NCI-H1417 treated with DMSO at 0.1 percent for 48 hours (cell line): ENCODE data around the gene MRPS6.

Experiments used
- DNase-seq: peaks from one replicate; lab custom pipeline; 2025; lab: John Stamatoyannopoulos, UW

The MRPS6 gene

GRCh38 chr21:34180826-34181359 lies 107.5 kb downstream of the MRPS6 start:
- no peak for DNase-seq

GRCh38 chr21:34181431-34182039 lies 108.2 kb downstream of the MRPS6 start:
- no peak for DNase-seq

- DNase-seq, result no peak
These were observed 109.1 kb downstream of the MRPS6 start for GRCh38 chr21:34182436-34182835.

- no peak for DNase-seq
These were observed 110.1 kb downstream of the MRPS6 start for GRCh38 chr21:34183331-34183928.

GRCh38 chr21:34184232-34184631 lies 110.9 kb downstream of the MRPS6 start:
- no peak for DNase-seq

GRCh38 chr21:34185026-34185750 lies 111.8 kb downstream of the MRPS6 start:
- DNase-seq, result no peak

- DNase-seq, result no peak
These were observed 112.8 kb downstream of the MRPS6 start for GRCh38 chr21:34186109-34186719.

- no peak for DNase-seq
These were observed 114.6 kb downstream of the MRPS6 start for GRCh38 chr21:34187935-34188334.

- DNase-seq, result no peak
These were observed 116.1 kb downstream of the MRPS6 start for GRCh38 chr21:34189506-34189905.

GRCh38 chr21:34190576-34191321 lies 117.4 kb downstream of the MRPS6 start:
- DNase-seq, result no peak

GRCh38 chr21:34191876-34192275 lies 118.5 kb downstream of the MRPS6 start:
- no peak for DNase-seq
